Testis (tissue), 3 donors: ENCODE measurements around the gene CPSF7. TPM values are rescaled to one million over a fixed set of nuclear protein-coding genes. Genes with fewer than 3 reads are reported as not detected.

Experiments
- DNase-seq: peaks from one replicate; pipeline ENCODE4 v3.0.0-alpha.2; 2019
- H3K27ac ChIP-seq, 2 donors: fragments of 200-600 bp; sonication (generic); one replicate each; pipeline ENCODE4 v1.5.1; 2019
- H3K27me3 ChIP-seq: fragments of 200-600 bp; sonication (generic); one replicate; pipeline ENCODE4 v1.5.1; 2019
- H3K36me3 ChIP-seq: fragments of 200-600 bp; sonication (generic); one replicate; pipeline ENCODE4 v1.5.1; 2017; ENCODE audit warnings: low read depth; ENCODE audit errors: missing control alignments
- H3K4me1 ChIP-seq: fragments of 200-600 bp; sonication (generic); one replicate; pipeline ENCODE4 v1.5.1; 2019
- H3K4me3 ChIP-seq, 2 donors: fragments of 200-600 bp; sonication (generic); one replicate each; pipeline ENCODE4 v1.5.1; 2017 to 2019
- H3K9me3 ChIP-seq: fragments of 200-600 bp; sonication (generic); one replicate; pipeline ENCODE4 v1.5.1; 2017
- CTCF ChIP-seq, 3 experiments: fragments of 450-650 bp in 2 of 3; fragments of 200-600 bp in 1 of 3; sonication (generic) in 1 of 3; IDR thresholded peaks; one replicate each; pipeline ENCODE4 v1.5.1; 2016 to 2019; ENCODE audit warnings: antibody characterized with exemption in 3 of 3, mild to moderate bottlenecking in 2 of 3, moderate library complexity in 1 of 3
- POLR2A ChIP-seq: fragments of 450-650 bp; IDR thresholded peaks from one replicate; pipeline ENCODE4 v1.6.1; 2017; ENCODE audit warnings: antibody characterized with exemption, mild to moderate bottlenecking, moderate library complexity
- WGBS, 2 donors: methylation state at CpG; one replicate each; pipeline ENCODE4 v1.1.5; 2018; 5-methylcytosine and 5-hydroxymethylcytosine counted together
- intact Hi-C: fragments of 100-400 bp; cut with DNase I; formaldehyde crosslinking; loops from one replicate; pipeline ENCODE4 v1.15.1; 2023; ENCODE audit warnings: low total_unique reads
- polyA plus RNA-seq: library from polyadenylated mRNA; stranded (reverse); fragments of 350-450 nt; fragmentation: Illumina TruSeq; extraction: RNeasy Lipid Tissue Mini Kit (QIAGEN cat#74804); gene quantifications from one replicate; pipeline ENCODE4 v1.2.3, GENCODE V29; 2014; ENCODE audit warnings: low read depth, low replicate concordance; ENCODE audit not compliant: insufficient read depth
- small RNA-seq, 2 donors: library from RNA; depleted of rRNA; stranded (forward); fragments of <200 nt; gene quantifications; one replicate each; pipeline ENCODE3, GENCODE V24; 2016
- total RNA-seq, 2 donors: library from RNA; depleted of rRNA; stranded (reverse); fragments of >200 nt; gene quantifications; one replicate each; pipeline ENCODE4 v1.2.3, GENCODE V29; 2016

The CPSF7 gene
- total and polyA plus RNA-seq, 3 donors from 2014 or later, result 84.2 to 107 (median 86.5) TPM

- TF ChIP-seq POLR2A (no peak), CTCF (IDR thresholded peaks at IDR 0.05) (no peak)
- no peak for DNase-seq
- Histone ChIP-seq H3K36me3 (no peaks in the 10 kb centered on the region), H3K9me3 (no peaks in the 10 kb centered on the region), H3K27ac (no peak overlapping the region), H3K4me3 (no peak overlapping the region), H3K27me3 (no peaks in the 10 kb centered on the region), H3K4me1 (peaks cover 5% of the 10 kb centered on the region)
- intact Hi-C loops, result no loop called here
- 78 to 93% methylated on average over 9 of the region's 9 CpGs for WGBS, 2 donors
Measured at GRCh38 chr11:61357233-61357893, 72.4 kb downstream of the CPSF7 start.

GRCh38 chr11:61356706-61357105 is 73.1 kb downstream of the CPSF7 start:
- TF ChIP-seq CTCF (IDR thresholded peaks at IDR 0.05) (no peak), POLR2A (no peak)
- Histone ChIP-seq H3K9me3 (no peaks in the 10 kb centered on the region), H3K36me3 (no peaks in the 10 kb centered on the region), H3K27me3 (no peaks in the 10 kb centered on the region), H3K4me3 (no peak overlapping the region), H3K27ac (no peak overlapping the region), H3K4me1 (peaks cover 5% of the 10 kb centered on the region)
- intact Hi-C loops, result no loop called here
- no peak for DNase-seq
- 90 to 100% methylated on average over 1 to 4 of the region's 4 CpGs for WGBS, 2 donors

GRCh38 chr11:61354208-61354607 is 75.6 kb downstream of the CPSF7 start:
- intact Hi-C loops, result no loop called here

GRCh38 chr11:61353131-61354067 is 76.4 kb downstream of the CPSF7 start:
- DNase-seq, result no peak
- H3K4me1 ChIP-seq, result no peaks in the 10 kb centered on the region
- no peaks in the 10 kb centered on the region for H3K27me3 ChIP-seq
- H3K27ac ChIP-seq, result no peak overlapping the region
- no peak for TF ChIP-seq POLR2A
- TF ChIP-seq CTCF (IDR thresholded peaks at IDR 0.05), result no peak
- intact Hi-C loops, result no loop called here
- no peaks in the 10 kb centered on the region for H3K36me3 ChIP-seq
- no peak overlapping the region for H3K4me3 ChIP-seq
- WGBS, 2 donors, result 79 to 81% methylated on average over 12 to 15 of the region's 15 CpGs
- H3K9me3 ChIP-seq, result no peaks in the 10 kb centered on the region

More at GRCh38 chr11:61354208-61354607, 75.6 kb downstream of the CPSF7 start:
- no peak overlapping the region for H3K27ac ChIP-seq
- H3K4me1 ChIP-seq, result no peaks in the 10 kb centered on the region
- WGBS, 2 donors, result 83 to 88% methylated on average over 2 of the region's 2 CpGs
- no peaks in the 10 kb centered on the region for H3K36me3 ChIP-seq
- H3K27me3 ChIP-seq, result no peaks in the 10 kb centered on the region
- no peaks in the 10 kb centered on the region for H3K9me3 ChIP-seq
- DNase-seq, result no peak
- no peak overlapping the region for H3K4me3 ChIP-seq
- TF ChIP-seq CTCF (IDR thresholded peaks at IDR 0.05) (no peak), POLR2A (no peak)

Small RNAs within 50 kb of the gene (small RNA-seq; reads per million reads assigned to genes)
- gene RN7SL23P, result 0 reads per million in 2 donors

Other genes with a start within 250 kb of the CPSF7 start
- gene PGA3, start 226.5 kb downstream of the CPSF7 start, total RNA-seq, result 1 to 10 TPM in 1 of 2 donors, under 1 TPM in 1; 0.31 to 1.7 TPM
- gene PGA3, start 226.5 kb downstream of the CPSF7 start, polyA plus RNA-seq, result 1.7 TPM
- gene PGA4, start 207.6 kb downstream of the CPSF7 start, total RNA-seq, result under 1 TPM in 1 of 2 donors, not detected in 1; 0.56 TPM
- gene PGA4, start 207.6 kb downstream of the CPSF7 start, polyA plus RNA-seq, result 7.2 TPM
- gene PGA5, start 188.8 kb downstream of the CPSF7 start, total RNA-seq, result under 1 TPM; 0.39 to 0.43 TPM
- 1.5 TPM for gene PGA5, start 188.8 kb downstream of the CPSF7 start, polyA plus RNA-seq
- 10 to 100 TPM; 11.1 TPM for gene VWCE, start 134.7 kb downstream of the CPSF7 start, total RNA-seq
- 6.6 TPM for gene VWCE, start 134.7 kb downstream of the CPSF7 start, polyA plus RNA-seq
- gene DDB1, start 96.9 kb downstream of the CPSF7 start, total RNA-seq, result 100 to 1,000 TPM; 266 to 333 TPM
- gene DDB1, start 96.9 kb downstream of the CPSF7 start, polyA plus RNA-seq, result 257 TPM
- 100 to 1,000 TPM in 1 of 2 donors, 10 to 100 TPM in 1; 90.1 to 121 TPM for gene TKFC, start 96.7 kb downstream of the CPSF7 start, total RNA-seq
- gene TKFC, start 96.7 kb downstream of the CPSF7 start, polyA plus RNA-seq, result 159 TPM
- gene CYB561A3, start 68.1 kb downstream of the CPSF7 start, total RNA-seq, result 10 to 100 TPM; 41.7 to 55.8 TPM
- gene CYB561A3, start 68.1 kb downstream of the CPSF7 start, polyA plus RNA-seq, result 39.8 TPM
- gene TMEM138, start 67.6 kb downstream of the CPSF7 start, total RNA-seq, result 10 to 100 TPM; 41.8 to 42.1 TPM
- gene TMEM138, start 67.6 kb downstream of the CPSF7 start, polyA plus RNA-seq, result 61.8 TPM
- 10 to 100 TPM; 19.4 to 25.6 TPM for gene TMEM216, start 37.4 kb downstream of the CPSF7 start, total RNA-seq
- 29.5 TPM for gene TMEM216, start 37.4 kb downstream of the CPSF7 start, polyA plus RNA-seq
- gene SDHAF2, start 149 bp upstream of the CPSF7 start, total RNA-seq, result 10 to 100 TPM; 66.2 to 85.4 TPM
- 46.8 TPM for gene SDHAF2, start 149 bp upstream of the CPSF7 start, polyA plus RNA-seq
- 1 to 10 TPM; 4.8 to 6.4 TPM for gene LRRC10B, start 78.8 kb upstream of the CPSF7 start, total RNA-seq
- 5.5 TPM for gene LRRC10B, start 78.8 kb upstream of the CPSF7 start, polyA plus RNA-seq
- 1 to 10 TPM; 8.7 to 9.0 TPM for gene SYT7, start 151.1 kb upstream of the CPSF7 start, total RNA-seq
- 5.9 TPM for gene SYT7, start 151.1 kb upstream of the CPSF7 start, polyA plus RNA-seq